ENCODE results near the gene MKS1.

Gene MKS1

GRCh38 chr17:58219007-58219788, at the start of gene MKS1:
TSS of gene MKS1 (minus strand) at chr17:58219255. CDS start at chr17:58219230, 25 bp downstream.
- peak; percentile 97 for DNase-seq

- DNase-seq: no peak
Observed at GRCh38 chr17:58268326-58268725, 49.3 kb upstream of the MKS1 start.

- no peak for DNase-seq
Observed at GRCh38 chr17:58267347-58268324, 48.6 kb upstream of the MKS1 start.

- DNase-seq: no peak
Observed at GRCh38 chr17:58265902-58266875, 47.1 kb upstream of the MKS1 start.

GRCh38 chr17:58265271-58265670, 46.2 kb upstream of the MKS1 start:
- no peak for DNase-seq

- DNase-seq: no peak
Observed at GRCh38 chr17:58264407-58265103, 45.5 kb upstream of the MKS1 start.

GRCh38 chr17:58263773-58264172, 44.7 kb upstream of the MKS1 start:
- no peak for DNase-seq

- DNase-seq: no peak
Observed at GRCh38 chr17:58262149-58262548, 43.1 kb upstream of the MKS1 start.

- peak; percentile 19 for DNase-seq
Observed at GRCh38 chr17:58254803-58255202, 35.7 kb upstream of the MKS1 start.

GRCh38 chr17:58253082-58253481, 34.0 kb upstream of the MKS1 start:
- no peak for DNase-seq

- DNase-seq: no peak
Observed at GRCh38 chr17:58252141-58252540, 33.1 kb upstream of the MKS1 start.

GRCh38 chr17:58250344-58251011, 31.4 kb upstream of the MKS1 start:
- DNase-seq: no peak

GRCh38 chr17:58249270-58250133, 30.4 kb upstream of the MKS1 start:
- DNase-seq: peak; percentile 79

- no peak for DNase-seq
Observed at GRCh38 chr17:58248955-58249269, 29.9 kb upstream of the MKS1 start.

GRCh38 chr17:58247511-58248363, 28.7 kb upstream of the MKS1 start:
- no peak for DNase-seq

GRCh38 chr17:58246781-58247180, 27.7 kb upstream of the MKS1 start:
- no peak for DNase-seq

GRCh38 chr17:58246104-58246740, 27.2 kb upstream of the MKS1 start:
- no peak for DNase-seq

- no peak for DNase-seq
Observed at GRCh38 chr17:58245428-58246103, 26.5 kb upstream of the MKS1 start.

Data from NCI-H69 (cell line).